ENCODE data around the gene CCDC47.

GRCh38 chr17:63722403-63722802 is 51.0 kb downstream of the CCDC47 start:
- TF ChIP-seq CTCF (conservative IDR thresholded peaks at IDR 0.05; ENCODE audit: low read depth, low read length), result no peak
- TF ChIP-seq USF2 (IDR thresholded peaks at IDR 0.05; ENCODE audit: low read depth, low read length), result no peak
- TF ChIP-seq POLR2A (IDR thresholded peaks at IDR 0.05; ENCODE audit: low read depth, low read length), result no peak
- TF ChIP-seq RCOR1 (IDR thresholded peaks at IDR 0.05; ENCODE audit: insufficient replicate concordance, low read length), result no peak
- no peak for TF ChIP-seq MAZ (IDR thresholded peaks at IDR 0.05; ENCODE audit: borderline replicate concordance, low read depth, low read length)
- no peak for TF ChIP-seq MAFK (IDR thresholded peaks at IDR 0.05; ENCODE audit: low read depth, low read length)
- TF ChIP-seq RFX5 (IDR thresholded peaks at IDR 0.05; ENCODE audit: low read depth, low read length), result no peak
